Vagina (tissue), 2 donors: Measurements from ENCODE around the gene SNX7.

Source experiments
- CTCF ChIP-seq, 3 experiments: fragments of 450-650 bp in 2 of 3; fragments of 200-600 bp in 1 of 3; sonication (generic) in 1 of 3; IDR thresholded peaks; one replicate each; pipeline ENCODE4 v1.5.1; 2017 to 2019; ENCODE audit warnings: antibody characterized with exemption in 3 of 3, mild to moderate bottlenecking in 2 of 3, moderate library complexity in 2 of 3
- POLR2A ChIP-seq, 2 donors: fragments of 450-650 bp; IDR thresholded peaks; one replicate each; pipeline ENCODE4 v1.6.1; 2017; ENCODE audit warnings: antibody characterized with exemption in 2 of 2, mild to moderate bottlenecking in 2 of 2, moderate library complexity in 2 of 2
- POLR2AphosphoS5 ChIP-seq, 2 donors: sonication (generic); formaldehyde crosslinking; IDR thresholded peaks; one replicate each; pipeline ENCODE4 v1.9.0; 2017; ENCODE audit warnings: antibody characterized with exemption in 2 of 2, mild to moderate bottlenecking in 2 of 2, low read depth in 1 of 2; ENCODE audit not compliant: insufficient read depth in 1 of 2

- TF ChIP-seq CTCF (IDR thresholded peaks at IDR 0.05), result no peak
- TF ChIP-seq POLR2A (IDR thresholded peaks at IDR 0.05), result no peak
- no peak for TF ChIP-seq POLR2AphosphoS5 (IDR thresholded peaks at IDR 0.05; ENCODE audit: insufficient read depth in 1 of 2, low read depth in 1 of 2)
Measured at GRCh38 chr1:98735756-98736155, 74.2 kb downstream of the SNX7 start.
